ENCODE data around the gene ABHD16B. TPM values are rescaled to one million over a fixed set of nuclear protein-coding genes. Genes with fewer than 3 reads are reported as not detected.
A peak's percentile ranks its signal among the peaks of the same experiment; 100 is the strongest.

Gene ABHD16B
- total and polyA plus RNA-seq, 2 of the 13 experiments (the other 11 are each of a cell fraction or from before 2014, with no cell fraction given), result not detected

DNA sequence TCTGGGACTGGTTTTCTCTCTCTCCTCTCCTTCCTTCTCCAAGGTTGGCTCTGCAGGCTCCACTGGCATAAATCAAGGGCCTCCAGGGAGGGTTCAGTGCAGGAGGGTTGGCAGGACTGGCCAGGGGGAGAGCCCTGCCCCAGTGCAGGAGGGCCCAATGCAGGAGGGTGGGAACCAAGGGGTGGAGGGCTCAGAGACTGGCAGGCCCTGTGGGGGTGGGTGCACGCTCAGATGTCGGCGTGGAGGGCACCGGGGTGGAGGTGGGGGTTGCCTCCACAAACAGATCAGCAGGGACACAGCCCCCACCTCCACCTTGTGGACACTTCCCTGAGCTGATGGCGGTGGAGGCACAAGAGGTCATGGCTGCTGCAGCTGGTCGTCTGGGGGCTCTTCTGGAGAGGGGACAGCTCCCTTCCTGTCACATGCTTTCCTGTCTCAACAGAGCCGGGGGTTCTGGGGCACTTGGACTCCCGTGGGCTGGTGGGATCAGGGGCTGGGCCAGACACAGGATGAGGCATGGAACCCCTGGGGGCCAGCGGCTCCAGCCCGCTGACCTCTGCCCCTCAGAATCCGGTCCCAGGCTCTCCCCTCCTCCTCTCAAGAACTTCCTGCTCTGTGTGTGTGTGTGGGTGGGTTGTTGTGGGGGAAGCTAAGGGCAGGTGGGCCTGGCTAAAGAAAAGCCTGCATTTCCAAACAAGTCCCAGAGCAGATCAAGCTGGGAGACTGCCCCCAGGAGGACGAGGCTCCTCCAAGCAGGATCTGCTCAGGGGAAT lies 2.7 kb upstream of the ABHD16B start (continued):
- TF ChIP-seq, protein P1, sequence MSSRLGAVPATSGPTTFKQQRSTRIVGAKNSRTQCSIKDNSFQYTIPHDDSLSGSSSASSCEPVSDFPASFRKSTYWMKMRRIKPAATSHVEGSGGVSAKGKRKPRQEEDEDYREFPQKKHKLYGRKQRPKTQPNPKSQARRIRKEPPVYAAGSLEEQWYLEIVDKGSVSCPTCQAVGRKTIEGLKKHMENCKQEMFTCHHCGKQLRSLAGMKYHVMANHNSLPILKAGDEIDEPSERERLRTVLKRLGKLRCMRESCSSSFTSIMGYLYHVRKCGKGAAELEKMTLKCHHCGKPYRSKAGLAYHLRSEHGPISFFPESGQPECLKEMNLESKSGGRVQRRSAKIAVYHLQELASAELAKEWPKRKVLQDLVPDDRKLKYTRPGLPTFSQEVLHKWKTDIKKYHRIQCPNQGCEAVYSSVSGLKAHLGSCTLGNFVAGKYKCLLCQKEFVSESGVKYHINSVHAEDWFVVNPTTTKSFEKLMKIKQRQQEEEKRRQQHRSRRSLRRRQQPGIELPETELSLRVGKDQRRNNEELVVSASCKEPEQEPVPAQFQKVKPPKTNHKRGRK (CRISPR knock-in tag; IDR thresholded peaks at IDR 0.05), result 0 out of 2 replicates have a peak, but pooled peaks have one; percentile 75
- TF ChIP-seq, protein P2, sequence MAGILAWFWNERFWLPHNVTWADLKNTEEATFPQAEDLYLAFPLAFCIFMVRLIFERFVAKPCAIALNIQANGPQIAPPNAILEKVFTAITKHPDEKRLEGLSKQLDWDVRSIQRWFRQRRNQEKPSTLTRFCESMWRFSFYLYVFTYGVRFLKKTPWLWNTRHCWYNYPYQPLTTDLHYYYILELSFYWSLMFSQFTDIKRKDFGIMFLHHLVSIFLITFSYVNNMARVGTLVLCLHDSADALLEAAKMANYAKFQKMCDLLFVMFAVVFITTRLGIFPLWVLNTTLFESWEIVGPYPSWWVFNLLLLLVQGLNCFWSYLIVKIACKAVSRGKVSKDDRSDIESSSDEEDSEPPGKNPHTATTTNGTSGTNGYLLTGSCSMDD (CRISPR knock-in tag; IDR thresholded peaks at IDR 0.05), result no peak
- TF ChIP-seq ZNF577 (CRISPR knock-in tag; IDR thresholded peaks at IDR 0.05; ENCODE audit: borderline replicate concordance, low read depth) (peak; percentile 54; the same call in 1 of the 2 replicates), JARID2 (CRISPR knock-in tag; IDR thresholded peaks at IDR 0.05; ENCODE audit: insufficient replicate concordance) (peak; percentile 27), ZNF550 (CRISPR knock-in tag; IDR thresholded peaks at IDR 0.05; ENCODE audit: borderline replicate concordance) (peak; percentile 14; the same call in 1 of the 2 replicates), CEBPB (IDR thresholded peaks at IDR 0.05; ENCODE audit: borderline replicate concordance, low read depth, low read length) (no peak), ZFP36L1 (CRISPR knock-in tag; IDR thresholded peaks at IDR 0.05) (no peak), ZNF589 (CRISPR knock-in tag; conservative IDR thresholded peaks at IDR 0.05) (no peak), SIN3A (IDR thresholded peaks at IDR 0.05; ENCODE audit: borderline replicate concordance, low read depth, low read length) (no peak), ZNF629 (CRISPR knock-in tag; conservative IDR thresholded peaks at IDR 0.05) (no peak), SNAI1 (CRISPR knock-in tag; IDR thresholded peaks at IDR 0.05; ENCODE audit: borderline replicate concordance) (no peak), SMAD9 (CRISPR knock-in tag; IDR thresholded peaks at IDR 0.05) (no peak), ZNF367 (CRISPR knock-in tag; IDR thresholded peaks at IDR 0.05; ENCODE audit: borderline replicate concordance) (no peak), ATM (IDR thresholded peaks at IDR 0.05; ENCODE audit: borderline replicate concordance) (no peak), TP53 (CRISPR knock-in tag; conservative IDR thresholded peaks at IDR 0.05) (no peak), ZNF441 (CRISPR knock-in tag; IDR thresholded peaks at IDR 0.05; ENCODE audit: borderline replicate concordance) (peak; percentile 80), ZNF225 (CRISPR knock-in tag; IDR thresholded peaks at IDR 0.05) (peak; percentile 93)
- TF ChIP-seq, protein P3, sequence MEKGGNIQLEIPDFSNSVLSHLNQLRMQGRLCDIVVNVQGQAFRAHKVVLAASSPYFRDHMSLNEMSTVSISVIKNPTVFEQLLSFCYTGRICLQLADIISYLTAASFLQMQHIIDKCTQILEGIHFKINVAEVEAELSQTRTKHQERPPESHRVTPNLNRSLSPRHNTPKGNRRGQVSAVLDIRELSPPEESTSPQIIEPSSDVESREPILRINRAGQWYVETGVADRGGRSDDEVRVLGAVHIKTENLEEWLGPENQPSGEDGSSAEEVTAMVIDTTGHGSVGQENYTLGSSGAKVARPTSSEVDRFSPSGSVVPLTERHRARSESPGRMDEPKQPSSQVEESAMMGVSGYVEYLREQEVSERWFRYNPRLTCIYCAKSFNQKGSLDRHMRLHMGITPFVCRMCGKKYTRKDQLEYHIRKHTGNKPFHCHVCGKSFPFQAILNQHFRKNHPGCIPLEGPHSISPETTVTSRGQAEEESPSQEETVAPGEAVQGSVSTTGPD (CRISPR knock-in tag; IDR thresholded peaks at IDR 0.05), result no peak
- TF ChIP-seq, protein P4, sequence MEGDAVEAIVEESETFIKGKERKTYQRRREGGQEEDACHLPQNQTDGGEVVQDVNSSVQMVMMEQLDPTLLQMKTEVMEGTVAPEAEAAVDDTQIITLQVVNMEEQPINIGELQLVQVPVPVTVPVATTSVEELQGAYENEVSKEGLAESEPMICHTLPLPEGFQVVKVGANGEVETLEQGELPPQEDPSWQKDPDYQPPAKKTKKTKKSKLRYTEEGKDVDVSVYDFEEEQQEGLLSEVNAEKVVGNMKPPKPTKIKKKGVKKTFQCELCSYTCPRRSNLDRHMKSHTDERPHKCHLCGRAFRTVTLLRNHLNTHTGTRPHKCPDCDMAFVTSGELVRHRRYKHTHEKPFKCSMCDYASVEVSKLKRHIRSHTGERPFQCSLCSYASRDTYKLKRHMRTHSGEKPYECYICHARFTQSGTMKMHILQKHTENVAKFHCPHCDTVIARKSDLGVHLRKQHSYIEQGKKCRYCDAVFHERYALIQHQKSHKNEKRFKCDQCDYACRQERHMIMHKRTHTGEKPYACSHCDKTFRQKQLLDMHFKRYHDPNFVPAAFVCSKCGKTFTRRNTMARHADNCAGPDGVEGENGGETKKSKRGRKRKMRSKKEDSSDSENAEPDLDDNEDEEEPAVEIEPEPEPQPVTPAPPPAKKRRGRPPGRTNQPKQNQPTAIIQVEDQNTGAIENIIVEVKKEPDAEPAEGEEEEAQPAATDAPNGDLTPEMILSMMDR (CRISPR knock-in tag; IDR thresholded peaks at IDR 0.05), result peak; percentile 73

Data from HepG2 (cell line).